ENCODE measurements around the gene SDR42E1. TPM values are rescaled to one million over a fixed set of nuclear protein-coding genes. Genes with fewer than 3 reads are reported as not detected.

Gene SDR42E1
- total RNA-seq, result 2.7 TPM

GRCh38 chr16:82011199-82011641, at the start of gene SDR42E1:
TSS of gene SDR42E1 (minus strand) at chr16:82011470. CDS start at chr16:82000858, 10,612 bp downstream.
- peak; percentile 32 to 67 (median 44) for DNase-seq (ENCODE audit: low read depth in 2 of 3, low spot score in 2 of 3)

- DNase-seq (ENCODE audit: low read depth in 2 of 3, low spot score in 2 of 3), result no peak
These were observed 48.7 kb upstream of the SDR42E1 start for GRCh38 chr16:82059983-82060421.

- DNase-seq (ENCODE audit: low read depth in 2 of 3, low spot score in 2 of 3), result no peak
These were observed 48.1 kb upstream of the SDR42E1 start for GRCh38 chr16:82059161-82059982.

GRCh38 chr16:82056550-82056896, 45.3 kb upstream of the SDR42E1 start:
- no peak for DNase-seq (ENCODE audit: low read depth in 2 of 3, low spot score in 2 of 3)

- DNase-seq (ENCODE audit: low read depth in 2 of 3, low spot score in 2 of 3), result no peak
These were observed 44.7 kb upstream of the SDR42E1 start for GRCh38 chr16:82055728-82056549.

- no peak for DNase-seq (ENCODE audit: low read depth in 2 of 3, low spot score in 2 of 3)
These were observed 43.8 kb upstream of the SDR42E1 start for GRCh38 chr16:82055117-82055516.

GRCh38 chr16:82051656-82052055, 40.4 kb upstream of the SDR42E1 start:
- DNase-seq (ENCODE audit: low read depth in 2 of 3, low spot score in 2 of 3), result no peak

- no peak for DNase-seq (ENCODE audit: low read depth in 2 of 3, low spot score in 2 of 3)
These were observed 39.7 kb upstream of the SDR42E1 start for GRCh38 chr16:82050909-82051357.

- no peak for DNase-seq (ENCODE audit: low read depth in 2 of 3, low spot score in 2 of 3)
These were observed 39.2 kb upstream of the SDR42E1 start for GRCh38 chr16:82050506-82050905.

- no peak for DNase-seq (ENCODE audit: low read depth in 2 of 3, low spot score in 2 of 3)
These were observed 38.2 kb upstream of the SDR42E1 start for GRCh38 chr16:82049484-82049883.

GRCh38 chr16:82047787-82048186, 36.5 kb upstream of the SDR42E1 start:
- no peak for DNase-seq (ENCODE audit: low read depth in 2 of 3, low spot score in 2 of 3)

- no peak for DNase-seq (ENCODE audit: low read depth in 2 of 3, low spot score in 2 of 3)
These were observed 36.1 kb upstream of the SDR42E1 start for GRCh38 chr16:82047374-82047773.

GRCh38 chr16:82046941-82047340, 35.7 kb upstream of the SDR42E1 start:
- no peak for DNase-seq (ENCODE audit: low read depth in 2 of 3, low spot score in 2 of 3)

- DNase-seq (ENCODE audit: low read depth in 2 of 3, low spot score in 2 of 3), result no peak
These were observed 35.3 kb upstream of the SDR42E1 start for GRCh38 chr16:82046541-82046940.

- no peak for DNase-seq (ENCODE audit: low read depth in 2 of 3, low spot score in 2 of 3)
These were observed 34.2 kb upstream of the SDR42E1 start for GRCh38 chr16:82045465-82045864.

GRCh38 chr16:82044585-82044911, 33.3 kb upstream of the SDR42E1 start:
- no peak for DNase-seq (ENCODE audit: low read depth in 2 of 3, low spot score in 2 of 3)

- DNase-seq (ENCODE audit: low read depth in 2 of 3, low spot score in 2 of 3), result no peak
These were observed 32.7 kb upstream of the SDR42E1 start for GRCh38 chr16:82043680-82044584.

- no peak for DNase-seq (ENCODE audit: low read depth in 2 of 3, low spot score in 2 of 3)
These were observed 31.6 kb upstream of the SDR42E1 start for GRCh38 chr16:82042846-82043245.

GRCh38 chr16:82042144-82042543, 30.9 kb upstream of the SDR42E1 start:
- no peak for DNase-seq (ENCODE audit: low read depth in 2 of 3, low spot score in 2 of 3)

- DNase-seq (ENCODE audit: low read depth in 2 of 3, low spot score in 2 of 3), result no peak
These were observed 30.3 kb upstream of the SDR42E1 start for GRCh38 chr16:82041542-82041941.

GRCh38 chr16:82040296-82040695, 29.0 kb upstream of the SDR42E1 start:
- no peak for DNase-seq (ENCODE audit: low read depth in 2 of 3, low spot score in 2 of 3)
